ENCODE results near the gene FGD3.

- TF ChIP-seq CTCF (IDR thresholded peaks at IDR 0.05; ENCODE audit: low read depth, low read length, poor library complexity, severe bottlenecking), result no peak
- TF ChIP-seq EZH2phosphoT487 (IDR thresholded peaks at IDR 0.05; ENCODE audit: borderline replicate concordance, low read length), result no peak
Measured at GRCh38 chr9:93022721-93023520, 75.6 kb downstream of the FGD3 start.
